Stimulated activated naive CD8-positive, alpha-beta T cell treated with anti-CD3 and anti-CD28 coated beads, Interleukin-15, Interleukin-2, amounts not matched to agents 100 U/mL and 50 U/mL, for 24 hours (primary cell): ENCODE results near the gene LCN15.
"Not testable (repeated sequence)": the region's sequence is repeated elsewhere in the genome, so short reads cannot be mapped to it uniquely, and the experiment has no call there.

Experiments
- ATAC-seq: fragments of 150-1000 bp; cut with Tn5 transposase; one replicate; pipeline ENCODE4 v1.10.0; 2021
- DNase-seq: peaks from one replicate; pipeline ENCODE4 v3.0.0; 2021

The LCN15 gene

DNA sequence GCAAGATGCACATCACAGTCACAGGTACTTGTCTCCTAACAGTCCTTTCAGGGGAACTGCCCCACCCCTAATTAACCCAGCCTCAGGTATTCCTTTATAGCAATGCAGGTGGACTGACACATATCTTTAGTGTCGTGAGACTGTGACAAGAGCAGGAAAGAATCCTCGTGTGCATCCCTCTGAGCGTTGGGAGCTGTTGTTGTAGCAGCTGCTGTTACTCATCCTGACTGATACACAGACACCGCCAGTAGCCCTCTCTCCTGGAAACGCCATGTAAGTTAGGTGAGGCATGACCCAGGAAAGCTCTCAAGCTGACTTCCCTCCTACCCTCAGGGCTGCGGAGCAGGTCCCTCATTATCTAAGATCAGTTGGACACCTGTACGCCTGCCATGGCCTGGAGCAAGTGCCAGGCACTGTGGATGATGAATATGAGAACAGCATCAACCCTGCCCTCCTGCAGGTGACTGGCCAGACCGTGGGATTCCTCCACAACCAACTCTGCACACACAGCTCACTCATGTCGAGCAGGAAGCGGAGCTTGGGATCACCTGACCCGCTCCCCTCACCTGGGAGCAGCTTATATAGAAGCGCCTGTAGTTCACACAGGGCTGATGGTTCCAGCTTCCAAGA is 10.2 kb upstream of the LCN15 start:
- DNase-seq (no peak), ATAC-seq (no peak)

DNA sequence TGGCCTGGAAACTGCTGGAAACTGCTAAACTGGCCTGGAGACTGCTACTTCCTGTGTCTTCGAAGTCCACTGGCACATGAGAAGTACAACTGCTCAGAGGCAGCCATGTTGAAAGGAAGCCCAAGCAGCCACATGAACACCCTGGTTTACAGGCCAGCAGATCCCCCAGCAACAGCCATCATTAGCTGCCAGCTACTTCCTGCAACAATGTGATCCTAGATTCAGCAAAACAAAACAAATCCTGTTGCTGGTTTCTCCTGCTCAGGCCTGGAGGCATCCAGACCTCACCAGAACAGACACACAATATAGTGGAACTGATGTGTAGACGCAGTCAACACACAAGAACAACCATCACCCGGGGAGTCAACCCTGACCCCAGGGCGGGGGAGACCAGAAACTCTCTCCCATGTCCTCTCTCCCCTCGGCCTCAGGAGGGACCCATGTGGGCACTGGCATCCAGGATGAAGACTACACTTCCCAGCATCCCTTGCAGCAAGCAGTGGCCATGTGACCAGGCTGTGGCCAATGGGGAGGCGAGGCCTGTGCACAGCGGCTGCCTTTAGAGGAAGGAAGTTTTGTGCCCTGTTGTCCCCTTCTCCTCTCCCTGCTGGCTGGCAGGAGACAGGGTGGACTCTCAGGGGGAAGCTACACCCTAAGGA is 9.2 kb upstream of the LCN15 start:
- ATAC-seq: no peak
- DNase-seq: peak; percentile 34

DNA sequence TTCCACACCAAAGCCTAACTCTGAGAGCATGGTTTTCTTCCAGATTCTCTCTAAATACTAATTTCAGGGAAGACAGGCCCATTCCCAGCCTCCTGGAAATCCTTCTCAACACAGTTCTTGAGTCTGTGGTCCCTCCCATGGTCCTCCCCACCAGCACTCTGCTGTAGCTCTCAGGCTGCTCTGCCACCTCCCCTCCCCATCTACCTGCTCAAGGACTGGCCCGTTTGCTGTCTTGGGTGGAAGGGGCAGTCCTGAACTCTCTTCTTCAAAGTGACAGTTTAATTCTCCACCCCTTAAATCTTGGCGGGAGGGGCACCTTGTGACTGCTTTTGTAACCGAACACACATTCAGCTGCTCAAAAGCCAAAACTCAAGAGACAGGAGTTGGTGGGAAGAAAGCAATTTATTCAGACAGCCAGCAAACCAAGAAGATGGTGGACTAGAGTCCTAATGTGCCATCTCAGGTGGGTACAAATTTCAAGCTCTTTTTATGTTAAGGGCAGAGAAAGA is 7.6 kb upstream of the LCN15 start:
- ATAC-seq (no peak), DNase-seq (no peak)

DNA sequence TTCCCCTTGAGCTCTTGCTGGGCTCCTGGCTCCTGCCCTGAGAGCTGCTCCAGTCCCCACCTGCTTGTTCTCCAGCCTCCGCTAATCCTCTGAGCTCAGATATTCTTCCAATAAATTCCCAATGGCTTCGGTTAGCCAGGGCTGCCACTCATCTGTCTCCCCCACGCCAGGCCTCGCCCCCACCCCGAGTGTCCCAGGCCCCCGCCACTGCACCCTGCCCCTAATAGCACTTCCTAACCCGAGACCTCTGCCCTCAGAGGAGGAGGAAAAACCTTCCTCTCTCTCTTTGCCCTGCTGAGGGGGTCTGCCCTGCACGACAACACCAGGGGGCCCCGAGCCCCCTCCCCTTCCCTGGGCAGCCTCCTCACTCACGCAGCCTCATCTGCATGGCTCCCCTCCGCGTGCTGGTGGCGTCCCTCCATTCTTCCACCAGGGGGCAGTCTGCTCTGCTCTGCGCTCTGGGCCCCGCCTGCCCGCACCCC is 5.4 kb upstream of the LCN15 start:
- ATAC-seq: no peak

DNA sequence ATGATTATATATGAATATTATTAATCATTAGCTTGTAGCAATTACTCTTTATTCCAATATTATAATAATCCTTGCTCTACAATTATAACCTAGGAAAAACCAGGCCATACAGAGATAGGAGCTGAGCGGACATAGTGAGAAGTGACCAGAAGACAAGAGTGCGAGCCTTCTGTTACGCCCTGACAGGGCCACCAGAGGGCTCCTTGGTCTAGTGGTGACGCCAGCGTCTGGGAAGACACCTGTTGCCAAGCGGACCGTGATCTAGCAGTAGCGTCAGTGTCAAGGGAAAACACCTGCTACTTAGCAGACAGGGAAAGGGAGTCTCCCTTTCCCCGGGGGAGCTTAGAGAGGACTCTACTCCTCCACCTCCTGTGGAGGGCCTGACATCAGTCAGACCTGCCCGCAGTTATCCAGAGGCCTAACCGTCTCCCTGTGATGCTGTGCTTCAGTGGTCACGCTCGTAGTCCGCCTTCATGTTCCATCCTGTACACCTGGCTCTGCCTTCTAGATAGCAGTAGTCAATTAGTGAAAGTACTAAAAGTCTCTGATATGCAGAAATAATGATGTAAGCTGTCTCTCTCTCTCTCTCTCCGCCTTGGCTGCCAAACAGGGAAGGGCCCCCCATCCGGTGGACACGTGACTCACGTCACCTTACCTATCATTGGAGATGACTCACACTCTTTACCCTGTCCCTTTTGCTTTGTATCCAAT is 2.2 kb upstream of the LCN15 start:
- ATAC-seq (peak; percentile 37), DNase-seq (peak; percentile 68)

More for the DNA sequence above, 5.4 kb upstream of the LCN15 start:
- peak; percentile 73 for DNase-seq

DNA sequence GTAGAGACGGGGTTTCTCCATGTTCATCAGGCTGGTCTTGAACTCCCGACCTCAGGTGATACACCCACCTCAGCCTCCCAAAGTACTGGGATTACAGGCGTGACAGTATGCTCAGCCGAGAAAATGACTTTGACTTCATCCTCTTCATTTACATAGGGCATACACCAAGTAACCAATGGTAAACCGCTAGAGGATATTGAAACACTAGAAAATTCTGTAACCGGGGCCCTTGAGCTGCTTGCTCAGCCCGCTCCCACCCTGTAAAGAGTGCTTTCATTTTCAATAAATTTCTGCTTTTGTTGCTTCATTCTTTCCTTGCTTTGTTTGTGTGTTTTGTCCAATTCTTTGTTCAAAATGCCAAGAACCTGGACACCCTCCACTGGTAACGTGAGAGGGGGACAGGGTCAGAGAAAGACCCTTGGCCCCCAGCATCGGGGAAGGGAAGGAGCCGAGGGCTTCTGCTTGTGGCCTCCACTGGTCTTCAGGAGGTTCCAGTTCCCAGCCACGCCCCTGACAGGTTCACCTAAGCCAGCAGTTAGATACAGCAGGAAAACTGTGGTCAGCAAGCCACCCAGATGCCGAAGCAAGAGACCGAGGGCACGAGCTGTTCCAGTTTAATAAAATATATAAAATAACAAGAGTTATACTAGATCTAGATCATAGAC is 1.6 kb upstream of the LCN15 start:
- DNase-seq, ATAC-seq: not testable (repeated sequence)

DNA sequence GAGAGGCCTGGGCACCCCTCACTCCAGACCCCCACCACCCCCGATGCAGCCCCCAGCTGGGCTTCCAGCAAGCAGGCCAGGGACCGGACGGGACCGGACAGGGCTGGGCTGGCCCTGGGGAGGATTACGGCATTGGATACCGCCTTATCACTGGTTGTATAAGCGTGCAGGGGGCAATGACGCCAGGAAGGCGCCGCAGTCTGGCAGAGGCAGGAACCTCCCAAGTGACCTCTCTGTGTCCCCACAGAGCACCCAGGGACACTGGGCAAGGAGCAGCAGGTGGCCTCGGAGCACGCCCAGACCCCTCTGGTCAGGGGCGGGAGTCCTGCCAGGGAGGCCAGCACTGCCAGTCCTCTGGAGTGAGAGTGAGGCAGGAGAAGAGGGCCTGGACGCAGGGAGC is 723 bp upstream of the LCN15 start:
- no peak for DNase-seq
- no peak for ATAC-seq

DNA sequence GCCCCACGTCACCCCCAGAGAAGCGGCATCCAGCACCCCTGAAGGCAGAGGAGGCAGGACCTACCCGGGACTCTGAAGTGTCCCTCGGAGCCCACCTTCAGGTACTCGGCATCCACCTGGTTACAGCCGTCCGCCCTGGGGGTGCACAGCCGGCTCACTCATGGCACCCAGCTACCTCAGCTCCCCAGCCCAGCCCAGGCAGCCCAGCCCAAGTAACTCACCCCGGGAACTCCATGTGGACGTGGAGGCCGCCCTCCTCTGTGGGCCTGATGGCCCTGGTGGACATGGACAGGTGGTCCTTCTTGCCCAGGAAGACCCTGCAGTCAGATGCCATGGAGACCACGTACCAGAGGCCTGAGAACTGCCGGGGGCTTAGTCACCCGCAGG is 676 bp downstream of the LCN15 start:
- DNase-seq (no peak), ATAC-seq (no peak)

DNA sequence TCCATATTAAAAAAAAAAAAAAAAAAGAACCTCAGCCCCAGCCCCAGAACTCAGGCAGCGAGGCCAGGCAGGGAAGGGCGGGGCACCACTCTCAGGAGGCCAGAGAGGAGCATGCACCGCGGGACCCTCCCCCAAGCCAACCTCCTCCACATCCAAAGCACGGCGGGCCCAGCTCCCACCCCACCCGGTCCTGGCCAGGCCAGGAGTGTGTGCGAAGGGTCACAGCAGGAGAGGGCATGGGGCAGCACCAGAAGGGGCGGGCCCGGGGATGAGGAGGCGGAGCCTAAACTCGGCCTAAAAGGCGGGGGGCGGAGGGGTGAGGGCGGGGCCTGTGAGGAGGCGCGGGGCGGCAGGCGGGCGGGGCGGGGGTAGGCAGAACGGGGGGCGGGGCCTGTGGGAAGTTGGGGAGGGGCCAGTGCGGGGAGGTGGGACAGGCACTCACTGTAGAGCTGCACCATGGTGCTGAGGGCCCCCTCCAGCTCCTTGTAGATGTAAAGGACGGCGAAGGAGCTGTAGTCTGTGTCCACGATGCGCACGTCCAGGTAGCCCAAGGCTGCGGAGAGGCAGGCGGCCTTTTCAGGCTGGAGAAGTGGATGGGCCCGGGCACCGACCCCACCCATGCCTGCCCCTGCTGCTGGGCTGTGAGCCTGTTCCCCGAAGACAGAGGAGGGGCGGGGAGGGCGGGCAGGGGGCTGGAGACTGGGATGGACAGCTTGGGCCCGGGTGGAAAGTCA is 1.2 kb downstream of the LCN15 start:
- no peak for ATAC-seq
- DNase-seq: peak; percentile 75

DNA sequence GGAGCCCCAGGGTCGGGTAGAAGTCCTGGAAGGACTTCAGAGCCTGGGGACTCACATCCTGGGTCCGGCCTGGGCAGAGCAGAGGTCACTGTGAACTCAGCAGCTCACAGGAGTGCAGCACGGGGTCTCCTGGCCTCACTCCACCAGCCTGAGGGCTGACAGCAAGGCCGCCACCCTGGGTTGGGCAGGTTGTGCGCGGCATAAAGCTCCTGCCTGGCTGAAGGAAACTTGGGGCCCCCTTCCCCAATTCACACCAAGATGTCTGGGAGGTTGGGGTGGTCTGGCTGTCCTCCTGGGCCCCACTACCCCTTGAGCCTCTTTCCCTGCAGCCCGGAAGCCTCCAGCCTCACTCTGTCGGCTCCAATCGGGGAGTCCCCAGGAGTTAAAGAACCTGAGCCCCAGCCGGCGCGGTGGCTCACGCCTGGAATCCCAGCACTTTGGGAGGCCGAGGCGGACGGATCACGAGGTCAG is 2.1 kb downstream of the LCN15 start:
- DNase-seq (no peak), ATAC-seq (no peak)

DNA sequence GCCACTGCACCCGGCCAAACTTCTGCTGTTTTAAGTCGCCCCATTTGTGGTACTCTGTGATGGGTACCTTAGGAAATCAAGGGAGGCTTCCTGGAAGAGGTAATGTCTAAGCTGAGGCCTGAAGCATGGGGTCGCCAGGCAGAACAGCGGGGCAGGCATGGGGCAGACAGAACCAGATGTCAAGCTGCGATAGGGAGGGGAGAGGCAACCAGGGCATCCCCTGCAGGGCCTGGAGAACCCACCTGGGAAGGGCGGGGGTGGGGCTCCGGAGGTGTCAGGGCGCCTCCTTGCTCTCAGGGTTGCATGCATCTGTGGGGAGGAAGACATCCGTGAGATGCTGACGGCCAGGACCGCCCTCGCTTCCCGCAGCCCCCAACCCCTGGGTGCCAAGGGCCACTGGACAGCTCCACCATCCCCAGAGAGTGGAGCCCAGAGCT is 2.8 kb downstream of the LCN15 start:
- DNase-seq (no peak), ATAC-seq (no peak)

DNA sequence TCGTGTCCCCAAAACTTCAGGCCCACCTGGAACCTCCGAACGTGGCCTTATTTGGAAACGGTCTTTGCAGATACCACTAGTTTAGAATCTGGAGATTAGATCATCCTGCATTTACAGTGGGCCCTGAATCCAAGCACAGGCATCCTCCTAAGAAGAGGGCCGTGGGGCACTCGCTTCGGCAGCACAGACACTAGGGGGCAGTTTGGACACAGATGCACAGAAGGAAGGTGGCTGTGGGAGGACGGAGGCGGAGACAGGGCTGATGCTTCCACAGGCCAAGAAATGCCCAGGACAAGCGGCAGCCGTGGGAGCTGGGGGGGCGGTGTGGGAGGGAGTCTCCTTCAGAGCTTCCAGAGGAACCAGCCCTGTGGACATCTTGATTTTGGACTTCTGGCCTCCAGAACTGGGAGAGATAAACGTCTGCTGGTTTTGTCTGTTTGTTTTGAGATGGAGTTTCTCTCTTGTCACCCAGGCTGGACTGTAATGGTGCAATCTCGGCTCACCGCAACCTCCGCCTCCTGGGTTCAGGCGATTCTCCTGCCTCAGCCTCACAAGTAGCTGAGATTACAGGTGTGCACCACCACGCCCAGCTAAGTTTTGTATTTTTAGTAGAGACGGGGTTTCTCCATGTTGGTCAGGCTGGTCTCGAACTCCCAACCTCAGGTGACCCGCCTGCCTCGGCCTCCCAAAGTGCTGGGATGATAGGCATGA is 3.3 kb downstream of the LCN15 start:
- DNase-seq: peak; percentile 47
- not testable (repeated sequence) for ATAC-seq

DNA sequence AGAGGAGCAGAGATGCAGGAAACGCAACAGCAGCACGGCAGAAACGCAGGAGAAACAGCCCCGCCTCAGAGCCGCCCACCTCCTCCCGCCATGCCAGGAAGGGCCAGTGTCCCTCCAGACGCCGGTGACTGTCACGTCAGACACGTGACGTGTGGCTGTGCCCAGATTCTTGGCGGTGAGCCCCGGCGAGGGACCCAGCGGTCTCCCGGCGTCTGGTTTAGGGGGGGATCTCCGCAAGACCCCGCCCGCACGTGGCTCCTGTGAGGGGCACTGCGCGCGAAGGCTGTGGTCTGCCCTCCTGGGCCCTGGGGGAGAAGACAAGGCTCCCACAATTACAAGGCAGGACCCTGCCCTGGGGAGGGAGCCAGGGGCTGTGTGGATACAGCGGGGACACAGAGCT is 3.9 kb downstream of the LCN15 start:
- no peak for DNase-seq

DNA sequence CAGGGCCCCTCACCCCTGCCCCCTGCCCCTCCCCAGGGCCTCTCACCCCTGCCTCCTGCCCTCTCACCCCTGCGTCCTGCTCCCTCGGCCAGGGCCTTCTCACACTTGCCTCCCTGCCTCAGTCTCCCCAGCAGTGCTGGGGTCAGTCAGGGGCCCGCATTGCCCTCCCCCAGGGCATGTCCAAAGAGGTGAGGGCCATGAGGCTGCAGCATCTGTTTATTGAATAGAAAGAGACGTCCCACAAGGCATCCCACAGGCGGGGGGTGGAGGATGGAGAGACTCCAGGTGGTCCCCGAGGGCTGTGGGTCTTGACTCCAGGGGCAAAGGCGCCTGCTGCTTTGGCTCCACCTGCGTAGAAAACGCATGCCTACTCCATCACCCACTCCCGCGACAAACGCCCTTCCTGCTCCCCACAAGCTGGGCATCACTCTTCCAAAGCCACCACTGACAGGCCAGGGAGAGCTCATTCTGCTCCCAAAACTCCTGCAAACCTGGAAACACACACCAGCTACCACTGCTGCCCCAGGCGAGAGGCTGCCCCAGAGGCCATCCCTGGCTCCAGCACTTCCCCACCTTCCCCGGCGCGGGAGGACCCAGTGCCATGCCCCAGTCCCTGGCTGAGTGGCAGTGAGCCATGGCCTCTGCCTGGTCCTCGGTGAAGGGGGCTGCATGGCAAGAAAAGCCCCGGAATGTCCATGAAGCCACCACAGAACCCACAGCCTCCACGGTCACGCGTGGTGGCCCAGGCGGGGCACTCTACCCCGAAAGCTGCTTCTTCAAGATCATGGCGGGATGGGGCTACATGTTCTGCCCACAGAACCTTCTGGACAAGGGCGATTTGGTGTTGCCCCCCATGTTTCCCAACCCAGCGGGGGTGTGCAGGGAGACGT is 4.6 kb downstream of the LCN15 start:
- no peak for DNase-seq

More for the DNA sequence above, 3.9 kb downstream of the LCN15 start:
- no peak for ATAC-seq

DNA sequence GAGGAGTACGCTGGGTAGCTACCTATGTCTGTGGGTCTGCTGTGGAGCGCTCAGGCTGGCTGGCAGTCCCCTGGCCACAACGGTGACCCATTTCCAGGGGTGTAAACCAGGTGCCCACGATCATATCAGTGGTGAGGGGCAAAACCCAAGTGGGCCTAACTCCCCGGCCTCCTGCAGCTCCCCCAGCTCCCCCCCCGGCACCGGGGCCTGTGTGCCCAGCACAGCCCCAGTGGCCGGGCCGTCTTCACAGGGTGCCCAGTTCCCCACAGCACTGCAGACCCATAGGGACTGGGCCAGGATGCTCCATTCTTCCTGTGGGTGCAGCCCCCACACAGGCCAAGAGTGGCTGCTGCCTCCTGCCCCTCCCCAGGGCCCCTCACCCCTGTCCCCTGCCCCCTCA is 5.3 kb downstream of the LCN15 start:
- ATAC-seq: no peak

More for the DNA sequence above, 4.6 kb downstream of the LCN15 start:
- no peak for ATAC-seq

DNA sequence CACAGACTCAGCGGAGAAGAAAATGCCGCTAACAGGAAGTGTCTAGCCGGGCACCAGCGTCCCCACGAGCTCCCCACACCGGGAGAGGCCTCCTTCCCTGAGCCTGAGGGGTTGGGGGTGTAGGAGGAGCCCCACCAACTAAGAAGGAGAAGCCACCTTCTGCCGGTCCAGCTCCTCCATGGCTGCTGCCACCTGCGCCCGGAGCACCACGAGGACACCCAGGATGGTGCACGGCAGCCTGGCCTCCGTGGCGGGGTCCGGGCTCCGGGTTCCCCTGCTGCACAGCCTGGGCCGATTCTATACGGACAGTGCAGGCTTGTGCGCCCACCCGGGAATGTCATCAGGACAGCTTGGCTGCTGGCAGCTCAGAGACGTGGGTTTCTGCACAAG is 6.6 kb downstream of the LCN15 start:
- ATAC-seq (no peak), DNase-seq (no peak)

More for the DNA sequence above, 5.3 kb downstream of the LCN15 start:
- no peak for DNase-seq

DNA sequence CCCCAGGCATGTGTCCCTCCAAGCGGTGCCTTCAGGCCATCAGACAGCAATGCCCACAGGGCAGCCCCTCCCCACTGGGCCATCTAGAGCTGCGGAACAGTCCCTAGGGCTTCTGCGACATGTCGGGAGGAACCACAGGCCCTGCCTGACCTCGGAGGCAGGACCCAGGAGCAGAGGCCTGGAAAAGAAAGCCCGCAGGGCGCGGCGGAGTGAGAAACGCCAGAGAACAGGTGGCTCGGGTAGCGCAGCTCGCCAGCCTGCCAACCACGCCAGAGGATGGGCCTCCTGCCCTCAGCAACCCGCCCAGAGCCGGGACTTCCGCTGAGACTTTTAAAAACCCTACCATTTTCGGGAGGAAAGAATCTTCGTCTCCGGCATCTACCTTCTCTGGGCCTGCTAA is 7.0 kb downstream of the LCN15 start:
- no peak for DNase-seq
- ATAC-seq: no peak

DNA sequence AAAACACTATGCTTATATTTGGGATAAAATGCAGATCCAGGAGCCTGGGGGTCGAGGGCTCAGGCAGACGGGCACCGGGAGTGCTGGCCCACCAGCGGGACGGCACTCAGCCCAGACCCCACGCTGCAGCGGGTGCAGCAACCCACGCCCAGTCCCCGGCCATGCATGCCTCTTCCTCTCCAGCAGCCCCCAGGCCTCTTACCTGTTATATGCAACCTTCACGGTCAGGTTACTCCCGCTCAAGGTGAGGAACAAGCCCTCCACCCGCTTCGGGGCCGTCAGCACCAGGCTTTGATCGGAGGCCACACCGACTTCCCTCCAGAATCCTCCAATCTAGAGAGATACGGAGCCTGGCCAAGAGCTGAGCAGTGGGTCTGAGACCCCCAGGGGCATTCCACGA is 7.5 kb downstream of the LCN15 start:
- DNase-seq: no peak
- ATAC-seq: no peak

DNA sequence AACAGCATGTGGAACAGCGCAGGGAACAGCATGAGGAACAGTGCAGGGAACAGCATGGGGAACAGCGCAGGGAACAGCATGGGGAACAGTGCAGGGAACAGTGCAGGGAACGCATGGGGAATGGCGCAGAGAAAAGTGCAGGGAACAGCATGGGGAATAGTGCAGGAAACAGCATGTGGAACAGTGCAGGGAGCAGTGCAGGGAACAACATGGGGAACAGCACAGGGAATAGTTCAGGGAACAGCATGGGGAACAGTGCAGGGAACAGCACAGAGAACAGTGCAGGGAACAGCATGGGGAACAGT is 8.2 kb downstream of the LCN15 start:
- ATAC-seq: no peak
- DNase-seq: no peak
